Spleen (tissue), 11 donors: ENCODE results near the gene SORCS2. TPM values are rescaled to one million over a fixed set of nuclear protein-coding genes. Genes with fewer than 3 reads are reported as not detected.

Experiments used
- DNase-seq: peaks from one replicate; pipeline ENCODE4 v3.0.0-alpha.2; 2020
- H3K27ac ChIP-seq, 8 donors: fragments of 200-600 bp; sonication (generic) in 7 of 8; 1 replicate in 4 of 8; 2 replicates in 4 of 8; pipeline versions ENCODE4 v1.5.0 to v1.8.0; 2016 to 2021; ENCODE audit warnings: inconsistent platforms in 4 of 8, mild to moderate bottlenecking in 4 of 8, moderate library complexity in 1 of 8
- H3K27me3 ChIP-seq, 7 donors: fragments of 200-600 bp; sonication (generic) in 6 of 7; replicated peaks in 1 of 7; 1 replicate in 4 of 7; 2 replicates in 3 of 7; pipeline versions ENCODE4 v1.5.0 to v1.8.0; 2016 to 2021; ENCODE audit warnings: inconsistent platforms in 3 of 7, mild to moderate bottlenecking in 1 of 7
- H3K36me3 ChIP-seq, 6 donors: fragments of 200-600 bp; sonication (generic) in 5 of 6; 1 replicate in 4 of 6; 2 replicates in 2 of 6; pipeline versions ENCODE4 v1.5.0 to v1.8.0; 2016 to 2021; ENCODE audit warnings: inconsistent platforms in 2 of 6
- H3K4me1 ChIP-seq, 6 donors: fragments of 200-600 bp; sonication (generic) in 5 of 6; 1 replicate in 3 of 6; 2 replicates in 3 of 6; pipeline versions ENCODE4 v1.5.0 to v1.8.0; 2016 to 2021; ENCODE audit warnings: inconsistent platforms in 3 of 6
- H3K4me3 ChIP-seq, 8 donors: fragments of 200-600 bp; sonication (generic) in 7 of 8; 1 replicate in 4 of 8; 2 replicates in 4 of 8; pipeline versions ENCODE4 v1.5.0 to v1.8.0; 2016 to 2021; ENCODE audit warnings: inconsistent platforms in 4 of 8, mild to moderate bottlenecking in 4 of 8, moderate library complexity in 2 of 8
- H3K9me3 ChIP-seq, 8 donors: fragments of 200-600 bp; sonication (generic) in 7 of 8; 1 replicate in 4 of 8; 2 replicates in 4 of 8; pipeline versions ENCODE4 v1.5.0 to v1.8.0; 2016 to 2021; ENCODE audit warnings: inconsistent platforms in 4 of 8
- POLR2A ChIP-seq, 3 donors: fragments of 450-650 bp; IDR thresholded peaks; one replicate each; pipeline ENCODE4 v1.5.1; 2017; ENCODE audit warnings: antibody characterized with exemption in 3 of 3, mild to moderate bottlenecking in 1 of 3
- POLR2AphosphoS5 ChIP-seq, 3 donors: sonication (generic); formaldehyde crosslinking; IDR thresholded peaks; one replicate each; pipeline ENCODE4 v1.5.1; 2017; ENCODE audit warnings: antibody characterized with exemption in 3 of 3
- WGBS, 5 donors: extraction: QIAGEN DNeasy Blood & Tissue Kit in 3 of 5; methylation state at CpG; one replicate each; pipeline versions ENCODE4 v1.1.5 to v1.1.7; 2013 to 2018; 5-methylcytosine and 5-hydroxymethylcytosine counted together
- intact Hi-C: fragments of 100-400 bp; cut with DNase I; formaldehyde crosslinking; loops from one replicate; pipeline ENCODE4 v1.15.0; 2023; ENCODE audit warnings: low total_unique reads
- polyA plus RNA-seq, 3 donors: library from polyadenylated mRNA; stranded (reverse); fragments of 200-250 nt; gene quantifications; one replicate each; pipeline ENCODE4 v1.2.1, GENCODE V29; 2013
- total RNA-seq, 7 donors: library from RNA; depleted of rRNA in 3 of 7; stranded (reverse); fragments of >200 nt in 3 of 7; fragmentation: NEBNext Ultra II Directional in 4 of 7; extraction: Animal tissue kit (Norgen Biotek cat#: 25700) in 4 of 7; gene quantifications; one replicate each; pipeline versions ENCODE4 v1.1.0 to v1.2.1, GENCODE V29; 2016 to 2021
- TF ChIP-seq, protein P1 (sequence below), 11 experiments: fragments of 200-600 bp in 7 of 11; fragments of 450-650 bp in 4 of 11; sonication (generic) in 4 of 11; IDR thresholded peaks in 8 of 11; conservative IDR thresholded peaks in 3 of 11; 1 replicate in 7 of 11; 2 replicates in 4 of 11; pipeline versions ENCODE4 v1.4.0 to v1.8.0; 2016 to 2021; ENCODE audit warnings: antibody characterized with exemption in 11 of 11, inconsistent platforms in 4 of 11, mild to moderate bottlenecking in 1 of 11
- donor health status: healthy with polysubstance abuse.
- donor health status: DM: no; HTN: no; CAD: no; lungs with moderate emphysema.
- donor health status: DM: no; HTN: no; CAD: no.
- donor health status: Bipolar disorder and iron deficiency.
- donor health status: healthy.
- donor health status: DM: no; HTN: no; CAD: no.
- donor health status: DM: yes; HTN: yes; CAD: no.

SORCS2 gene
- total and polyA plus RNA-seq, 10 donors, result 0.33 to 1.6 (median 0.60) TPM

- Histone ChIP-seq H3K4me3 (no peak overlapping the region), H3K36me3 (no peaks in the 10 kb centered on the region), H3K27ac (no peak overlapping the region), H3K9me3 (peaks cover 0 to 19% (median 10%) of the 10 kb centered on the region in 8 donors), H3K4me1 (no peaks in the 10 kb centered on the region), H3K27me3 (peaks cover 0 to 32% (median 0%) of the 10 kb centered on the region in 7 donors)
- DNase-seq, result peak; percentile 45
- WGBS, 5 donors, result 59 to 87% (median 77%) methylated on average over 5 to 10 of the region's 10 CpGs
- TF ChIP-seq POLR2AphosphoS5 (IDR thresholded peaks at IDR 0.05) (no peak), POLR2A (IDR thresholded peaks at IDR 0.05) (no peak)
- TF ChIP-seq, protein P1, sequence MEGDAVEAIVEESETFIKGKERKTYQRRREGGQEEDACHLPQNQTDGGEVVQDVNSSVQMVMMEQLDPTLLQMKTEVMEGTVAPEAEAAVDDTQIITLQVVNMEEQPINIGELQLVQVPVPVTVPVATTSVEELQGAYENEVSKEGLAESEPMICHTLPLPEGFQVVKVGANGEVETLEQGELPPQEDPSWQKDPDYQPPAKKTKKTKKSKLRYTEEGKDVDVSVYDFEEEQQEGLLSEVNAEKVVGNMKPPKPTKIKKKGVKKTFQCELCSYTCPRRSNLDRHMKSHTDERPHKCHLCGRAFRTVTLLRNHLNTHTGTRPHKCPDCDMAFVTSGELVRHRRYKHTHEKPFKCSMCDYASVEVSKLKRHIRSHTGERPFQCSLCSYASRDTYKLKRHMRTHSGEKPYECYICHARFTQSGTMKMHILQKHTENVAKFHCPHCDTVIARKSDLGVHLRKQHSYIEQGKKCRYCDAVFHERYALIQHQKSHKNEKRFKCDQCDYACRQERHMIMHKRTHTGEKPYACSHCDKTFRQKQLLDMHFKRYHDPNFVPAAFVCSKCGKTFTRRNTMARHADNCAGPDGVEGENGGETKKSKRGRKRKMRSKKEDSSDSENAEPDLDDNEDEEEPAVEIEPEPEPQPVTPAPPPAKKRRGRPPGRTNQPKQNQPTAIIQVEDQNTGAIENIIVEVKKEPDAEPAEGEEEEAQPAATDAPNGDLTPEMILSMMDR (IDR thresholded peaks at IDR 0.05 in 8 of 11, conservative IDR thresholded peaks at IDR 0.05 in 3 of 11), result no peak
- intact Hi-C loops, result no loop called here
Measured at GRCh38 chr4:7680106-7680505, 487.8 kb downstream of the SORCS2 start.

GRCh38 chr4:7680731-7681130, 488.4 kb downstream of the SORCS2 start:
- WGBS, 5 donors, result 68 to 83% (median 79%) methylated on average over 1 of the region's 1 CpG
- intact Hi-C loops, result no loop called here

DNA sequence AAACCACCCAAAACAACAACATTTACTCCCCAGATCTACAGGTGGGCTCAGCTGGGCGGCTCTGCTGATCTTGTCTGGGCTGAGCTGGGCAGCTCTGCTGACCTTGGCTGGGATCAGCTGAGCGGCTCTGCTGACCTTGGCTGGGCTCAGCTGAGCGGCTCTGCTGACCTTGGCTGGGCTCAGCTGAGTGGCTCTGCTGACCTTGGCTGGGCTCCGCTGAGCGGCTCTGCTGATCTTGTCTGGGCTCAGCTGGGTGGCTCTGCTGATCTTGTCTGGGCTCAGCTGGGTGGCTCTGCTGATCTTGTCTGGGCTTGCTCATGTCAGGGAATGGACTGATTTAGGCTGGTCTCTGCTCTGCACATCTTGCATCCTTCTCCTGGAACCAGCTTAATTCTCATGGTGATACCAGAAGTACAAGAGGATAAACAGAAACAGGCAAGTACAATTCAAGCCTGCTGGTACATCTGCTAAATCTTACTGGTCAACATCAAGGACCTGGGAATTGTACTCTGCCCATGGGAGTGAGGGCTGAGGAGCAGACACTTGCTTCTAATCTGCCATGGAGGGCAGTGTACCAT, 490.9 kb downstream of the SORCS2 start:
- DNase-seq, result no peak
- Histone ChIP-seq H3K36me3 (no peaks in the 10 kb centered on the region), H3K4me3 (no peak overlapping the region), H3K27ac (no peak overlapping the region), H3K27me3 (peaks cover 0 to 9% (median 0%) of the 10 kb centered on the region in 7 donors), H3K9me3 (peaks cover 0 to 19% (median 10%) of the 10 kb centered on the region in 8 donors), H3K4me1 (no peaks in the 10 kb centered on the region)
- intact Hi-C loops, result no loop called here
- 50 to 92% (median 62%) methylated on average over 2 to 5 of the region's 5 CpGs for WGBS, 5 donors
- TF ChIP-seq, protein P1 (IDR thresholded peaks at IDR 0.05 in 8 of 11, conservative IDR thresholded peaks at IDR 0.05 in 3 of 11), result no peak
- TF ChIP-seq POLR2AphosphoS5 (IDR thresholded peaks at IDR 0.05), result no peak

More at GRCh38 chr4:7680731-7681130, 488.4 kb downstream of the SORCS2 start:
- H3K27ac ChIP-seq, result no peak overlapping the region
- peaks cover 0 to 19% (median 10%) of the 10 kb centered on the region in 8 donors for H3K9me3 ChIP-seq
- DNase-seq, result no peak
- H3K4me1 ChIP-seq, result no peaks in the 10 kb centered on the region
- H3K4me3 ChIP-seq, result no peak overlapping the region
- H3K27me3 ChIP-seq, result peaks cover 0 to 25% (median 0%) of the 10 kb centered on the region in 7 donors
- TF ChIP-seq POLR2A (IDR thresholded peaks at IDR 0.05) (no peak), POLR2AphosphoS5 (IDR thresholded peaks at IDR 0.05) (no peak)
- H3K36me3 ChIP-seq, result no peaks in the 10 kb centered on the region

- 71 to 85% (median 80%) methylated on average over 3 of the region's 3 CpGs for WGBS, 5 donors
- intact Hi-C loops, result no loop called here
- H3K4me3 ChIP-seq, result no peak overlapping the region
Measured at GRCh38 chr4:7684294-7684693, 492.0 kb downstream of the SORCS2 start.

GRCh38 chr4:7686070-7686870, 493.9 kb downstream of the SORCS2 start:
- TF ChIP-seq POLR2AphosphoS5 (IDR thresholded peaks at IDR 0.05), result no peak
- TF ChIP-seq POLR2A (IDR thresholded peaks at IDR 0.05), result no peak
- TF ChIP-seq, protein P1 (IDR thresholded peaks at IDR 0.05 in 8 of 11, conservative IDR thresholded peaks at IDR 0.05 in 3 of 11), result no peak
- 83 to 92% (median 87%) methylated on average over 12 to 19 of the region's 19 CpGs for WGBS, 5 donors
- intact Hi-C loops, result no loop called here
- Histone ChIP-seq H3K4me1 (no peaks in the 10 kb centered on the region), H3K27me3 (no peaks in the 10 kb centered on the region), H3K4me3 (no peak overlapping the region), H3K9me3 (peaks cover 0 to 16% (median 10%) of the 10 kb centered on the region in 8 donors), H3K36me3 (no peaks in the 10 kb centered on the region), H3K27ac (no peak overlapping the region)
- DNase-seq, result no peak

More at GRCh38 chr4:7684294-7684693, 492.0 kb downstream of the SORCS2 start:
- Histone ChIP-seq H3K27ac (no peak overlapping the region), H3K27me3 (no peaks in the 10 kb centered on the region), H3K36me3 (no peaks in the 10 kb centered on the region), H3K4me1 (no peaks in the 10 kb centered on the region), H3K9me3 (peaks cover 0 to 19% (median 10%) of the 10 kb centered on the region in 8 donors)
- no peak for TF ChIP-seq POLR2AphosphoS5 (IDR thresholded peaks at IDR 0.05)
- DNase-seq, result no peak
